DMS79 treated with DMSO at 0.1 percent for 48 hours (cell line): ENCODE results near the gene TSPAN4.
A peak's percentile ranks its signal among the peaks of the same experiment; 100 is the strongest.

Source experiments
- DNase-seq: peaks from one replicate; lab custom pipeline; 2025; lab: John Stamatoyannopoulos, UW

TSPAN4 gene, protein sequence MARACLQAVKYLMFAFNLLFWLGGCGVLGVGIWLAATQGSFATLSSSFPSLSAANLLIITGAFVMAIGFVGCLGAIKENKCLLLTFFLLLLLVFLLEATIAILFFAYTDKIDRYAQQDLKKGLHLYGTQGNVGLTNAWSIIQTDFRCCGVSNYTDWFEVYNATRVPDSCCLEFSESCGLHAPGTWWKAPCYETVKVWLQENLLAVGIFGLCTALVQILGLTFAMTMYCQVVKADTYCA

DNA sequence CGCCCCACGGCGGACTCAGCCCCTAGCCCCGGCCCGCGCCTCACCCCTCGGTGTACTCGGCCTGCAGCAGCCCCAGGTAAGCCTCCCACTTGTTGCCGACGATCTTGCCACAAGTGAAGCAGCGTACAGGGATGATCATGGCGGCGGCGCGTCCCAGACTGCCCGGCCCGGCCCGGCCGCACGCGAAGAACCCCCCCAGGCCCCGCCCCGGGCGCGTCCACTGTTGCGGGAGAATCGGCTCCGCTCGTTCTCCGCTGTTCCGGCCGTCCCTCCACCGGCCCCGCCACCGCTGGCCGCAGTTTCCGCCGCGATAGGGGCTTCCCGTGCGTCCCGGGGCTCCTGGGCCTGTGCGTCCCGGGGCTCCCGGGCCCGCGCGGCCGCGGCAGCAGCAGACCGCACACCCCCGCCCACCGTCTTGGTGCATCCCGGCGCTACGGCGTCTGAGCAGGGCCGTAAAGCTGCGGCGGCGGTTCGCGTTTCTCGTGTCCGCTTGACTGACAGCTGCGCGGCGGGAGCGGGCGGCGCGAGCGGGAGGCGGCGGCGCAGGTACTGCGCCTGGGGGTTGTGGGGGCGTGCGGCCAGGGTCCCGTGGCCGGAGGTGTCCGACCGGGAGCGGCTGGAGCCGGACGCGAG, at the start of gene TSPAN4, which contains the start of gene POLR2L:
TSS of gene TSPAN4 (plus strand) at position 483 of the 633 bp plus-strand sequence. CDS start 7,453 bp downstream, outside the sequence.
TSS of gene POLR2L (minus strand) at position 160 of the 633 bp plus-strand sequence. CDS start at position 139, 21 bp downstream.
- DNase-seq: peak; percentile 66

DNA sequence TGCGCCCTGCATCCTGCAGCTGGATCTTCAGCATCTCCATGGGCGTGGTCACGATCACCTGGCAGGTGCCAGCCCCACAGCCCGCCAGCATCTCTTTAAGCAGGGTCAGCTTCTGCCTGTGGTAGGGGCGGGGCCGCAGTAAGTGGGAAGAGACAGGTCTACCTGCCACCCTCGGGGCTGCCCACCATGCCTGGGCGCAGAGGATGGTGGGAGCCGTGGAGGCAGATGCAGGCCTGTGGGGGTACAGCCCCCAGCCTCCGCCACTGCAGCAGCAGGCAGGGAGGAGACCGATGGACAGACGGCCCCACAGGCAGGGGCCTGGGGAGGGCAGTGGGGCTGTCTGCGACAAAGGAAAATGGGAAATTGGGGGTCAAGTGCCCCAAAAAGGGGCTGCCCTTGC, 49.8 kb upstream of the TSPAN4 start:
- DNase-seq: no peak

DNA sequence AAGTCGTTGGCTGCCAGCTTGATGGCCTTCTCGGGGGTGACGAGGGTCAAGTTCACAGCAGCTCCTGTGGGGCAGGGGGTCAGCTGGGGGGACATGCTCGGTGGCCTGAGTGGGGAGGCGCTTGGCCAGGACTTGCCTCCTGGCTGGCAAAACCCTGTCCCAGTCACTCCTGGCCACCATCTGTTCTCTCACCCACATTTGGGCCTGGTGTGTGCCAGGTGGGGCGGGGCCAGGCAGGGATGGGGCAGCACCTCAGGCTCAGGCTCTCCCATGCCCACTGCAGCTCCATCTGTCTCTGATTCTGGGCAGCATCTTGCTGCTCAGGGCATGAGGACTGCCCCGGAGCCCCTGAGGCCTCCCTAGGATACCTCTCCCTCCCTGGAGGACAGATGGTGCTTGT, 49.1 kb upstream of the TSPAN4 start:
- no peak for DNase-seq

DNA sequence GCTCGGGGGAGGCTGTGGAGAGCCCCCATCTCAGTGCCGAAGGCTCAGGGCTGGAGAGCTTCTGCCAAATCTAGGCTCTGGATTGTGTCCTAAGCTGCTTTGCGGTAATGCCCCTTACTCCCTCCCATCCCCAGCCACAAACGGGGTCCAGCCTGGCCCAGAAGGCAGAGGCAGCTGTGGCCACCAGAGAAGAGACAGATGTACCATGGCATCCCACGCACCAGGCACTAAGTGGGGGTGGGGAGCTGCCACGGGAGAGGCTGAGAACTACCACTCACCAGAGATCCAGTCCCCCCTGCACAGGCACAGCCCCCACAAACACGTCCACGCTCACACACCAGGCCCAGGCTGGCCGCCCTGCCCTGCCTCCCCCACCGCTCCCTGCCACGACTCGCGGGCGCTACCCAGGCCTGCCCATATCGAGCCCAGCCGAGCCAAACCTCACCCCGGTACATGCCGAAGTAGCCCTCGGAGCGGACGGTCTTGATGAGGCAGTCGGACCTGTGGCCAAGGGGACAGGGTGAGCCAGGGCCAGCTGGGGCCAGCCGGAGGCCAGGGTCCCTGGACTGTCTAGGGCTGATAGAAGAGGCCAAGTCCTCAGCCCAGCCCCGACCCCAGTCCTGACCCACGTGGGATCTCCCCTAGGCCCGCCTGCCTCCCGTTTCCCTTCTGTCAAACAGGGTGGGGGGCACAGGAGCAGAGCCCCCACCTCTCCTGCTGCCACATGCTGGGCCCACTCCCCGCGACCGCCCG, 48.5 kb upstream of the TSPAN4 start:
- DNase-seq: no peak

DNA sequence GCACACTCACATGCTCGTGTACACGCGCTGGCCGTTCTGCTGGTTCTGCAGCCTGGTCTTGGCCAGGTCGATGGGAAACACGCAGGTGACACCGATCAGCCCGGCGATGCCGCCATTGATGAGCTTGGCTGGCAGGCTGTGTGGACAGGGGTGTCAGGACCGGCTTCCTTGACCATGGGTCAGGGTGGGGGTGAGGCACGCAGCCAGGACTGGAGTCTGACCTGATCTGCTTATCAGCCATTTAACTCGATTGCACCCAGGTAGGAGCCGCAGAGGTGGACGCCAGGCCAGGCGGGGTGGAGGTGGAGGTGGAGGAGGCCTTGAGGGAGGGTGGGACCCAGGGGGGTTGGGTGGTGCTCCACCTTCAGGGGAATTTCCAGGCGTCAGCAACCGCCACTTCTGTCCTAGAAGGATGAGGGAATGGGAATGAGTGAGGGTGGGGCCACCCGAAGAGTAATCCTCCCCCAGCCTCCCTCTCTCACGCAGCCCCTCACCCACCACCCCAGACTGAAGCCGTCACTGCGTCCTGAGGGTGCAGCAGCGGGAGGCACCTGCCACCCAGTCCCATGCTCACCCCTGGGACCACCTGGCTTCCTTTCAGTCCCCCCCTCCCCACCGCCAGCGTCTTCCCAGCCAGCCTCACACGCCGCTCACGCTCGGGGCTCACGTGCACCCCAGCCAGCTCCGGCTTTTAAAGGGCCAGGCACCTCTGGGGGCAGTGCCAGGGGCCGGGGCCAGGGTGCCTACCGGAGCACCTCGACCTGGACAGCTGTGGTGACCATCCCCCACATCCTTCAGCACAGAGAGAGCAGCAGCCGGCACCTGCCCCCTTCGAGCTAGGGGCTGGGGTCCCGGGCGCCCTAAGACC, 47.7 kb upstream of the TSPAN4 start:
- DNase-seq: no peak

DNA sequence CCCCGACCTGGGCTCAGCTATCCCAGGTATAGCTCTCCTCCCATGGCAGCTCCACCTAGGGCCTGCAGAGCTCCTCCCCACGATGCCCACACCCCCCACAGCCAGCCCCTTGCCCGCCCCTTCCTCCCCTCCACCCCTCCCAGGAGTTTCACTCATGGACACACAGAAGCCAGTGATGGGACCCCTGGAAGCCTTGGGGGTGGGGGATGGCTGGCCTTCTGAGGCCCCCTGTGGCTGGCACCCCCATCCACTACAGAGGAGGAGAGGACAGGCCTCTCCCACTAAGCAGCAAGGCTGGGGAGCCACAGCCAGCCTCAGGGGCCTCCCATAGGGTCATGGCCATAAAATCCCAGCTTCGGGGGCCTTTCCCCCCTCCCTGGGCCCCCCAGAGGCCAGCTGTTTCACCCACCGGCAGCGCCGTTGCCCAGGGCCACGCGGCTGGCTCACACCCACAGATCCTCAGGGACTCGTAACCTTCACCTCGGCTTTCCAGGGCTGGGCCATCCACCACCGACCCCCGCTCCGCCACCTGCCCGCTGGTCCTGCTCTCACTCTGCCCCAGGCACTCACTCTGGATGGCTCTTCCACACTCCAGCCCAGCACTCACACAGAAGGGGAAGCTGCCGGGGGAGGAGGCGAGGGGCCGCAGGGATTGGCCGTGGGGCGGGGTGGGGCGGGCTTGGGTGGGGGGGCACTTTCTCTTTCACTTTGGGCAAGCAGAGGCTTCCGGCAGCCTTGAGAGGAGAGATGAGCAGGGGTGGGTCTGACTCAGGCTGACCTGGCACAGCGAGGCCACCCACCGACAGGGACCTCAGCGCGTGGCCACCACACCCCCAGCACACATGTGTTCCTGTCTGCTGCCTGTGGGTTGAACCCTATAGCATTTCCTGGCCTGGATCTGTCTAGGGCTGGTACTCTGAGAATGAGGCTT, 46.8 kb upstream of the TSPAN4 start:
- DNase-seq: peak; percentile 43

DNA sequence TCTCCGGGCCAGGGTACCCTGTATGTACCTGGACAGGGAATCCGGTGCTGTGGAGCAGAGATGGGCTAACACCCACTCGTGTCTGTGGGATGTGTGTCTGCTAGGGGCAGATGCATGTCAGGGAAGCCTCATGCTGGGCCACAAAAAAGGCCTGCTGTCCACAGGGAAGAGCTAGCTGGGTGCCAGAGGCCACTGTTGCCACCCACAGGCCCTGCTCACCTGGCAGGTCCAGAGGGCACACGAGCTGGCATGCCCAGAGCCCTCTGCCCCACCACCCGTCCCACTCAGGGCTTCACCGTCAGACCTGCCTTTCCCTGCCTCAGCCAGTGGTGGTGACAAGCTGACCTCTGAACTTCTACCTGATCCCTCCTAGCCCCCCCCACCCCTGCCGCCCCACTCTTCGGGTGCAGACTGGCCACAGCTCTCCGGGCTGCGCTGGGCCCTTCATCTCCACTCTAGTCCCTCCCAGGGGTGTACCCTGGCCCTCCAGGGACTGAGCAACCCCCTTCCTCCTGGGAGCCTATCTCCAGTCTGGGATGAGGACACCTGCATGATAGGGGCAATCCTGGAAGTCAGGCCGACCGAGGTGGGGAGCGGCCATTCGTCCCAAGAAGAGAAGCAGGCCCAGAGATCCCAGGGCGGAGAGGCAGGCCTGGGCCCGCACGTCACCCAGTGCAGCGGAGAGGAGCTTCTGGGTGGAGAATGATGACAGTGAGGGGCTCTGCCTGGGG, 45.9 kb upstream of the TSPAN4 start:
- no peak for DNase-seq

DNA sequence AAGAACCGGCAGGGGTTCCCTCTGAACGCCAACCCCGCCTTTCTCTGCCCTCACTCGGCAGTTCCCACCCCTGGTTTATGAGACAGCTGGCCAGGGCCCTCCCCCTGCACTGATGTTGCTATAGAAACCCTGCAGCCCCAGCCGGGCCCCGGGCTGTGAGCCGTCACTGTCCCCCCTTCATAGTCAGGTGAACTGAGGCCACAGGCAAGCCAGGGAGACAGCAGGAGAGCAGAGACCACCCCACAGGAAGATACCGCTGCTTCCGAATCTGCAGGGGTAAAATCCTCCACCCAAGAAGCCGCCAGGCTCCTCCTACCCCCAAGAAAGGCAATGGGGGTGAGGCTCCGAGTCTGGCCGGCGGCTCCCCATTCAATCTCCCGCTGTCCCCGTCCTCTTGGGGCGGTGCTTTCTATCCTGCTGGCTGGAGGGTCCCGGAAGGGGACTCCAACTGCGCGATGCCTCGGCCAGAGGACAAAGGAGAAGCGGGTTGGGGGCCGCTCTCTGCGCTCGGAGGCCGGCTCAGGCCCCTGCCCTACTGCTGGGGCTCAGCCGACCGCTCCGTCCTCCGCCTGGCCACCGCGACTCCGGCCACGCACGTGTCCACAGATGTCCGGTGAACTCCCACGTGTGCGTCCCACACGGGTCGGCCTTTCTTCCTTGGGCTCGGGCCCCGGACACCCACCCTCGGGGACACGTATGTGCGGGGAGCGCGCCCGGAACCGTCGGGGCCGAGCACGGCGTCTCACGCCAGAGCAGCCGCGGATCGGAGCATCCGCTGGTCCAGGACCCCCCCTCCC, 45.2 kb upstream of the TSPAN4 start:
- DNase-seq: peak; percentile 50

DNA sequence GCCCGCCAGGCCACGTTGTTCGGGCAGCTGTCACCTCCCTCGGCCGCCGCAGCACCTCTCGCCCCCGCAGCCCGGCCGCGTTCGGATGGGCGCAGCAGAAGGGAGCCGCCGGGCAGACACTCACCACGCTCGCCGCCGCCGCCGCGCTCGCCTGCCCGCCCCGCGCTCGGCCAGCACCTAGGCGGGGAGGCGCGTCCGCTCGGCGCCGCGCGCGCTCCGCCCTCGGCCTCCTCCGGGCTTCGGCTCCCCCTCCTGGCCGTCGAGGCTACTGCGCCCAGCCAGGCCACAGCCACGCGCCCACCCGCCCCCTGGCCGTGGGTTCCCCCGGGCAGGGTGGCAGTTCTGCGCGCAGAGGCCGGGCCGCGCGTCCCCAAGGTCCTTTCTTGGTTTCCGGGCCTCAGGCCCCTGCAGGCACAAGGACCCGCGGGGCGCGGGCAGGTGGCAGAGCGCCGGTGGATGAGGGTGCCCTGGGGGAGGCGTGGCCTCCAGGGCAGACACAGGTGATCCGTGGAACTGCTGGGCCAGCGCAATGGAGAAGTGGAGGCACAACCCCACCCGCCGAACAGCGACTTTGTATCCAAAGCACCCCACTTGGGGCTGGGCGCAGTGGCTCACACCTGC, 44.4 kb upstream of the TSPAN4 start, which contains the start of gene SLC25A22:
TSS of gene SLC25A22 (minus strand) at position 189 of the 621 bp plus-strand sequence. CDS start 3,275 bp downstream, outside the sequence.
- DNase-seq: no peak

DNA sequence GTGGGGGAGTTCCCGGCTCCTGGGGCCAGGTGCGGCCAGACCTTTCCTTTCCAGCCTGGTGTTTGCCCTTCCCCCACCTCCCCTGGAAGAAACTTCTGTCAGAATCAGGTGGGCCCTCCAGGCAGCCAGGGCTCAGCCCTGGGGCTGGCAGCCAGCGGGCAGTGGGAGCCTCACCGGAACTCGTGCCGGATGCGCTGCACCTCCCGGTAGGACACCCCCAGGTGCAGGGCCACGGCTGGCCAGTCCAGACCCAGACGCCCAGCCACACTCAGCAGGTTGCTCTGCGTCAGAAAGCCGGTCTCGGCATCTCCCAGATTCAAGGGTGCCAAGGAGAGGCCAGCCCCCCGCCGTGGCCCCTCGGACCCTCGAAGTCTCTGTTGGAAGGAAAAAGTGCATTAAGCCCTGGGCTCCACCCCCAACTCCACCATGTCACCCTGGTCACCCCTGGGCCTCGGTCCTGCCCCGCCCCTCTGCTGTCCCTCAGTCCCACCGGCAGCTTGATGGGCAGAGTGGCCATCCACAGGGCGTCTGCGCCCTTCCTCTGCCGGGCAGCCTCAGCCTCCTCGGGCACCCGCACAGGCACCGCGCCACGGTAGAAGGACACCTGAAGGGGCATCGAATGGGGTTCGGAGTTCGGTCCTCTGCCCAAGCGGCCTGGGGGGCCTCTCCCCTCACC, 42.9 kb upstream of the TSPAN4 start:
- no peak for DNase-seq

DNA sequence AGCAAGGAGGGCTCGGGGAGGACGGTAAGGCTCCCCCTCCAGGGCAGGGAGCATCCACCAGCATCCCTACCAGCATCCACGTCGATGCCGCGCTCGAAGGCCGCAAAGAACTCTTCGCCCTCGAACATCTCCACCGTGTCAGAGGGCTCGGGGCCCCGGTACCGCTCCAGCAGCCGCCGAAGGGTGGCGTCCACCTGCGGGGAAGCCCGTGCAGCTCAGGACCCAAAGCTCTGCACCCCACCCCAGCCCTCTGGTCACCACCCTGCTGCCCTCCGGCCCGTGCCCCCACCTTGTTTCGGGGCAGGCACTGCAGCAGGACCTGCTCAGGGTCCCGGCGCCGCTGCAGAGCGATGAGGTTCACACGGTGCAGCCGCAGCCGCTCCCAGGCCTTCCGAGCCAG, 42.2 kb upstream of the TSPAN4 start:
- no peak for DNase-seq

DNA sequence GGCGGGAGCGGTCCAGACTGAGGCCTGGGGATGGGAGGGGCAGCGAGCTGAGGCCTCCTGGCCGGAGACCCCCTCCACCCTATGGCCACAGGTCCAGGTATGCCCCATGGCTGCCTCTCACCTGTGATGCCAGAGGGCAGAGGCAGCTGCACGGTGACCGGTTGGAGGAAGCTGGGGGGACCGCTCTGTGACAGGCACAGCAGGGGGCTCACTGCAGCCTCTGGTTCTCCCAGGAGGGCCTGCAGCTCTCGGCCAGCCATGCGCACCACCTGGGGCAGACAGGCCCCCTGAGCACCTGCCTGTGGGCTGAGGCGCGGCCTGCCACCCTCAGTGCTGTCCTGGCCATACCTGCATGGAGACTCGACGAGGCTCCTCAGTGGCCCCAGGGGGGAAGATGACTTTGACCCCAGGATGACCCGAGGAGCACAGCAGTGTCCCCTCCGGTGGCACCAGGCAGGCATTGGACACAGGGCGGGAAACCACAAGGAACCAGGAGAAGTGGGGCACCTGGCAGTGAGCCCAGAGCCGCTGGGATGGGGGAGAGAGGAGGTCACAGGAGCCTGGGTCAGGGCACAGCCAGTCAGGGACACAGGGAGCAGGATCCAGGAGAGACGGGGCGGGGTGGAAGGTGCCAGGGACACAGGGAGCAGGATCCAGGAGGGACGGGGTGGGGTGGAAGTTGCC, 41.4 kb upstream of the TSPAN4 start:
- no peak for DNase-seq

DNA sequence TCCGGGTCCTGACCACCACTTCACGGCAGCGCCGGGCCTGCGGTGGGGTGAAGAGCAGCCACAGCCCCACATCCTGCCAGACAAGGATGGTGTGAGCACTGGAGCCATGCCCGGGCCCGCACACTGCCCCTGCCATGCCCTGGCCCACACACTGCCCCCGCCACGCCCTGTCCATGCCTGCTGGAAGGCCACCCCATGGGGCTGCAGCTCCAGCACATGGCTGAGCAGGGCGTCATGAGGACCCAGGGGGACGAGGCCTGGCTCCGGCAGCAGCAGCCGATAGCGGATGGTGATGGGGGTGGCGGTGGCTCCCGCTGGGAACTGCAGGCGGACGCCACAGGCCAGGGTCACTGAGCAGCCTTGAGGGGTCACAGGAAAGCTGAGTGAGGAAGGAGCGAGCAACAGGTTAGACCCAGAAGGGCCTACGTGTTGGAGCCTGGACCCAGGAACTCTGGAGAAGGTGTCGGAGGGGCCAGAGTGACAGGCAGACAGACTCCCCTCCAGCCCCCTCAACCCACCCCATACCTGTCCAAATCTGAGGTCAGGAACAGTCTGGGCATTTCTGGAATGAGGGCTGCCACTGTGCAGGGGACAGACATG, 40.5 kb upstream of the TSPAN4 start:
- DNase-seq: no peak

DNA sequence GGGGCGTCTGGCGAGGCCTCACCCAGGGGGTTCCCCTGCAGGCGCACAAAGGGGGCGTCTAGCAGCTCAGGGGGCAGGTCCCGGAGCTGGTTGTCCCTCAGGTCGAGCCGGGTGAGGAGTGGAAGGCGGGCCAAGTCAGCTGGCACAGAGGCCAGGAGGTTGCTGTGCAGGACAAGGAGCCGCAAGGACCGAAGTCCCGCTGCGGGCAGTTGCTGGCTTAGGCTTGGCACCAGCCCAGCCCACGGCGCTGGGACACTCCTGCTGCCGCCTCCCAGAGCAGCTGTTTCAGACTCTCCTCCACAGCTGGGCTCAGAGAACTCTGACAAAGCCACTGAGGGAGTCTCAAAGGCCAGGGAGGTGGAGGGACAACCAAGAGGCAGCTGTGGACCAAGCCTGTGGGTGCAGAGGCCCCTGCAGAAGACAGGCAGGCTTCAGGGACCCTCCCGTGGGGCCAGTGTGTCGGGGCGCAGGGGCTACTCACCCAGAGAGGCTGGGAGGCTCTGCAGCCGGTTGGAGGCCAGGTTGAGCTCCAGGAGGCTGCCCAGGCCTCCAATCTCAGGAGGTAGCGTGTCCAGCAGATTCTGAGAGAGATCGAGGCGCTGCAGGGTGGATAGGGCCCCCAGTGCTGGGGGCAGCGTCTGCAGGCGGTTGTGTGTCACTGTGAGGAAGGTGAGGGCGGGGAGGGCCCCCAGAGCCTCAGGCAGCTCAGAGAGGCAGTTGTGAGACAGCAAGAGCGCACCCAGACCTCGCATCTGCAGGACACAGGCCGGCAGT, 39.8 kb upstream of the TSPAN4 start:
- no peak for DNase-seq

DNA sequence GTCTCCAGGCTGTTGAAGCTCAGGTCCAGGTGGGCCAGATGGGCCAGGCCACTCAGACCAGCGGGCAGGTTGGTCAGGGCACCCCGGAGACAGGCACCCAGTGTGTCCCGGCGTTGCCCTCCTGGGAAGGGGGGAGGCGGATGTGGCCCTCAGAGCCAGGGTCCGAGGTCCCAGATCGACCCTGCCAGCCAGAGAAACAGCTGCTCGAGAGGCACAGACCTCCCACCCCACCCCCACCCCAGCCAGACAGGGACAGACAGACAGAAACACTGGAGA, 39.2 kb upstream of the TSPAN4 start:
- no peak for DNase-seq

DNA sequence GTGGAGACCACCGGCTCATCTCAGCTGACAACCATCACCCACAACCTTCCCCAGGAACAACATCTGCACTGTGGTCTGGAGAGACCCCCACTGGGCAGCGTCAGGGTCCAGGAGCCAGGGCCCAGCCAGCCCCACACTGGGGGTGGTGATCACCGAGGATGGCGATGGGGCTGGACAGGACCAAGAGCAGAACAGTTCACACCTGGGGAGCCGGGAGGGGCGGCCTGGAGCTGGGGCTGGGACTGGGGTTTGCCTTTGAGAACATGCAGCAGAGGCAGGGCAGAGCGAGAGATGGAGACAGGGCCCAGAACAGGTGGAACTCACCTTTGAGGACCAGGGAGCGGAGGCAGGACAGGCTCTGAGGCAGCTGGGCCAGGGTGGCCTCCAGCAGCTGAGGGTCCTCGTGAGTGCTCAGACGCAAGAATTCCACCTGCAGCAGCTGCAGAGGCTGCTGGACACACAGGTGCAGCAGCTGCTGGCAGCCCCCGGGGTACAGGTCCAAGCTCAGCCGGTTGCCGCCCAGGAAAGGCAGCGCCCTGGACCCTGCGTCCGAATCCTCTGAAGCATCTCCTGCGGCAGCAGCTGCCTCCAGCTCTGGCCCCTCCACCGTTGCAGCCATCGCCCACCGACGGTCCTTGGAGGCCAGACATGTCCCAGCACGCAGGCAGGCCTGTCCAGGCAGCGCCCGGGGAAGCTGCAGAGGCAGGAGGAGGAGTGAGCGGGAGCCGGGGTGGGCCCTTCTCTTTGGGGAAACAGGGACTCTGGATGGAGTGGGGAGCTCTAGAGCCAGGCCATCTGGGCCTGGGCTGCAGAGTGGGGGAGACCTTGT, 38.7 kb upstream of the TSPAN4 start:
- peak; percentile 41 for DNase-seq
